ENCODE data around the gene ABCB8.
A peak's percentile ranks its signal among the peaks of the same experiment; 100 is the strongest.

The ABCB8 gene

DNA sequence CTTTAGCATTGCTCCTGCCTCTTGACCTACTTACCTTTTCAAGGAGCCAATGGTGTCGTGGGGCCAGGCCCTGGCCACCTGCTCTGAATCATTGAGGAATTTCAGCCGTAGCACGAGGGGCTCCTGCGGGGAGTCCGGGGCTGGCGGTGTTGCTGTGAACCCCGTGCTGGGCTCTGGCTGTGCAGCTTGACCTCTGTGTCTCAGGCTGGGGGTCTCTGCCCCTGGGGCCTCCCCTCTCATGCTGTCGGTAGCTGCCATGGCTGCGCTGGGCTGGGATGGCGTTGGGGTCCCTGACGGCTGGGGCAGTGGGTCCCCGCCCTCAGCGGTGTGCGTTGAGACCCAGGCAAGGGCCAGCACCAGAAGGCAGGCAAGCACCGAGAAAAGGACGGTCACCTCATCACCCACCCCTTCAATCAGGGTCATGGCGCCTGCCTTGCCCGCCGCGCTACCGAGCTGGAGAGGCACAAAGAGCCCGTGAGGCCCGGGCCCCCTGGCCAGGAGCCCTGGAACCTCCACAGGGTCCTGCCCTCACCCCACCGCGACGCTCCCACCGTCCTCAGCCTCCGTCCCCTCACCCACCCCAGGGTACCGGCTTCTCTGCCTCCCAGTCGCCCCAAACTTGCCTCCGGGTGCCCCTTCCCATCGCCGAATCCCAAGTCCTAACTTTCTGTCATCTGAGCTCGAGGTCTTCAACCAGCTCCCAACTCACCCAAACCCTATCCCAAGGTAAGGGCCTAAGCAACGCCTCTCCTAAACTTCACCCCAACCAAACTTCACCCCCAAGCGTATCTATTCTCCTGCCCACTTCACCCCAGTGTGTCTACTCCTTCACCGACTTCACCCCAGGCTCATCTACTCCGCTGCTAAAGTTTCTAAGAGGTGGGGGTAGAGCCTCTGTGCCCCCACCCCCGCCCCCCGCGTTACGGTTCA is 54.2 kb downstream of the ABCB8 start:
- peak overlapping the region; percentile 83 for H3K4me3 ChIP-seq (ENCODE audit: low read depth, low read length)
- no peak for DNase-seq (ENCODE audit: low read depth)
- TF ChIP-seq, protein P1, sequence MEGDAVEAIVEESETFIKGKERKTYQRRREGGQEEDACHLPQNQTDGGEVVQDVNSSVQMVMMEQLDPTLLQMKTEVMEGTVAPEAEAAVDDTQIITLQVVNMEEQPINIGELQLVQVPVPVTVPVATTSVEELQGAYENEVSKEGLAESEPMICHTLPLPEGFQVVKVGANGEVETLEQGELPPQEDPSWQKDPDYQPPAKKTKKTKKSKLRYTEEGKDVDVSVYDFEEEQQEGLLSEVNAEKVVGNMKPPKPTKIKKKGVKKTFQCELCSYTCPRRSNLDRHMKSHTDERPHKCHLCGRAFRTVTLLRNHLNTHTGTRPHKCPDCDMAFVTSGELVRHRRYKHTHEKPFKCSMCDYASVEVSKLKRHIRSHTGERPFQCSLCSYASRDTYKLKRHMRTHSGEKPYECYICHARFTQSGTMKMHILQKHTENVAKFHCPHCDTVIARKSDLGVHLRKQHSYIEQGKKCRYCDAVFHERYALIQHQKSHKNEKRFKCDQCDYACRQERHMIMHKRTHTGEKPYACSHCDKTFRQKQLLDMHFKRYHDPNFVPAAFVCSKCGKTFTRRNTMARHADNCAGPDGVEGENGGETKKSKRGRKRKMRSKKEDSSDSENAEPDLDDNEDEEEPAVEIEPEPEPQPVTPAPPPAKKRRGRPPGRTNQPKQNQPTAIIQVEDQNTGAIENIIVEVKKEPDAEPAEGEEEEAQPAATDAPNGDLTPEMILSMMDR (IDR thresholded peaks at IDR 0.05; ENCODE audit: control insufficient read depth, extremely low read depth, insufficient read depth): no peak

DNA sequence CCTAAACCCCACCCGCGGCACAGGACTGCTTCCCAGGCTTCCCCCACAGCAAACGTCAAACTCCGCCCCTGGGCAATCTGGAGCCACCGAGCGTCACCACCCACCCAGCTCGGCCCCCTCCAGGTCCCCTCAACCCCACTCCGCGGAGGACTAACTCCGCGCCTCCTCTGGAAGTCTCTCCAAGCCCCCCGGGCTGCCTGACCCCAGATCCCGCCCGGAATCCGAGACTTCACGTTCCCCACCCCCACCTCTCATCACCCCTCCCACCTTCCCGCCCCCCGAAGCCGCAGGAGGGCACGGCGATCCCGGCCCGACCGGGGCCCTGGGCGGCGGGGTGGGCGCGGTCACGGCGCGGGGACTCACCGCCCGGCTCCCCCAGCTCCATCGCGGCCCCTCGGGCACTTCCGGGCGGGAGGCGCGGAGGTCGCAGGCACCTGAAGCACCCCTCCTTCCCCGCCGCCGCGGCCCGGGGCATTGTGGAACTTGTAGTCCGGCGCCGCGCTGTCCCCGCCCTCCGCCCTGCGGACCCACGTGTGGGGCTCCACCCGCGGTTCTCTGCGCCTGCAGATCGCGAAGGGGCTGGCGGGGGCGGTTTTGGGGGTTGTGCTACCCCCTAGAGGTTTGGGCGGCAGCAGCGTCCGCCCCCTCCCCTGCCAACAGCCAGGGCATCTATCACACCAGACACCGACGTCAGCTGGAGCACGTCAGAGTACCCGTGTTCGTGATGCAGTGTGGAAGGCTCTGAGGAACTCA is 55.0 kb downstream of the ABCB8 start, which contains the start of gene TMUB1:
TSS of gene TMUB1 (minus strand) at position 423 of the 753 bp plus-strand sequence. CDS start 930 bp downstream, outside the sequence.
- DNase-seq (ENCODE audit: low read depth): no peak
- TF ChIP-seq, protein P1 (IDR thresholded peaks at IDR 0.05; ENCODE audit: control insufficient read depth, extremely low read depth, insufficient read depth): no peak
- H3K4me3 ChIP-seq (ENCODE audit: low read depth, low read length): peak within 1 kb of the TSS; percentile 83

DNA sequence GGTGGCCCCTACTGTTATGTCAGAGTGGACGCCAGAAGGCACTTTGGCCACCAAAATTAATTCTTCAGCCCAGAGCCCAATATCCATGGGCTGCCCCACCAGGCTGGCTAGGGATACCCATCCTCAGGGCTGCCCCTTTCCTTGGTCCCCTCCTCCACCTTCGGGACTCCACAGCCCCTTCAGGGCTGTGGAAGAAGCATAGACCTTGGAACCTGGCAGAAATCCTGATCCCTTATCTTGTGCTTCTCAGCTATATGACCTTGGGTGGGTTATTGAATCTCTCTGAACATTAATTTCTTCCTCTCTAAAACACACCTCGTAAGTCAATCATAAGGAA is 55.5 kb downstream of the ABCB8 start:
- TF ChIP-seq, protein P1 (IDR thresholded peaks at IDR 0.05; ENCODE audit: control insufficient read depth, extremely low read depth, insufficient read depth): no peak
- DNase-seq (ENCODE audit: low read depth): no peak
- H3K4me3 ChIP-seq (ENCODE audit: low read depth, low read length): peak overlapping the region; percentile 83

DNA sequence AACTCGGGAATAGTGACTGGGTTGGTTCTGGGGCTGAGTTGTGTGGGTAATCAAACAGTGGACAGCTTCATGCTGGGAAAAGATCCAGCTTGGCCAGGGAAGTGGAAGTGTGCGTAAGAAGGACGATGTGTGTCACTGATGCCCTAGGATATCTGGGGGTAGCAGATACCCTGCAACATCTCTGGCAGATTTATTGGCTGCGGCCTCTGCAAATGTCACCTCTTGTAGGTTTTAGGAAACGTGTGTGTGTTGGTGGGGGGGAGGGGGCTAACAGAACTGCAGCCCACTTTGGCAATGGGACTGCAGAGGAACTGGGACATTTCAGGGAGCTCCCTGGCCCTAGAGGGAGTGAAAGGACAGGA is 57.1 kb downstream of the ABCB8 start:
- TF ChIP-seq, protein P1 (IDR thresholded peaks at IDR 0.05; ENCODE audit: control insufficient read depth, extremely low read depth, insufficient read depth): no peak
- H3K4me3 ChIP-seq (ENCODE audit: low read depth, low read length): peak overlapping the region; percentile 38; the same call in 1 of the 2 replicates
- no peak for DNase-seq (ENCODE audit: low read depth)

DNA sequence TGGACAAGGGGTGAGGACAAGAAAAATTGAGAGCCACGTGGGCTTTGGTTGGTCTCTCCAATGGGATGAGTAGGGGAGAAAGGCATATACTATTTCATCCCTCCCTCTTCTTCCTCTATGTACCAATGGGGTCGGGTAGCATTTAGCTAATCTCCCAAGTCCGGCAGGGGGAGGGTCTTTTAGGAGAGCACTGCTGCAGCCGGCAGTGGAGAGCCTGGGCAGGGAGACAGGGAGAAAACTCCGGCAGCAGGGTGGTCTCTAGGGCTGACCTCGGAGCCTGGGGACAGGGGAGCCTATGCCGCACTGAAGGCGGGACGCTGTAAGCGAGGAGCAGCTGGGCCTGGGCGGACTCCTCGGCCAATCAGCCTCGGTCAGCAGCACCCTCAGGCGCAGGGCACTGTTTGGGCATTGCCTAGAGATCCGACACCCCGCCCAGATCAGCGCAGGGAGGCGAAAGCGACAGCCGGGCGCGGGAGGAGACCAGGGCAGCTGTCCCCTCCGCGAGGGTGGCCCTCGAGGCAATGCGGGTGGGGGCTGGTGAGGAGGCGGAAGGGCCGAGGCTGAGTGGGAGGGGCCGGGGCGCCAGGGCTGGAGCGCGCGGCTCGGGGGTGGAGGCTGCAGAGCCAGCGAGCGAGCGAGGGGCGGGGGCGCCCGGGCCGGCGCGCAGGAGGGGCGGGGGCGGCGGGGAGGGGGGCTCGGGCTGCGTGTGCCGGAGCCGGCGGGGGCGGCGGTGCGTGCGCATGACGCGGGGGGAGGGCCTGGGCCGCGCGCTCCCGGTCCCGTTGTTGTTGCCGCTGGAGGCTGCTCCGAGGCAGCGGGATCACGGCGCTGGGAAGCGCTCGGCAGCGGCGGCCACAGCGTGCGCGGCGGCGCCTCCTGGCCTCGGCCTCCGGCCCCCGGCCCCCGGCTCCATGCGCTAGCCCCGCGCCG is 57.7 kb downstream of the ABCB8 start, which contains the start of gene AGAP3:
TSS of gene AGAP3 (plus strand) at position 785 of the 930 bp plus-strand sequence. CDS start 267 bp downstream, outside the sequence.
- peak within 1 kb of the TSS; percentile 93 for H3K4me3 ChIP-seq (ENCODE audit: low read depth, low read length)
- TF ChIP-seq, protein P1 (IDR thresholded peaks at IDR 0.05; ENCODE audit: control insufficient read depth, extremely low read depth, insufficient read depth): no peak
- peak; percentile 76 for DNase-seq (ENCODE audit: low read depth)

DNA sequence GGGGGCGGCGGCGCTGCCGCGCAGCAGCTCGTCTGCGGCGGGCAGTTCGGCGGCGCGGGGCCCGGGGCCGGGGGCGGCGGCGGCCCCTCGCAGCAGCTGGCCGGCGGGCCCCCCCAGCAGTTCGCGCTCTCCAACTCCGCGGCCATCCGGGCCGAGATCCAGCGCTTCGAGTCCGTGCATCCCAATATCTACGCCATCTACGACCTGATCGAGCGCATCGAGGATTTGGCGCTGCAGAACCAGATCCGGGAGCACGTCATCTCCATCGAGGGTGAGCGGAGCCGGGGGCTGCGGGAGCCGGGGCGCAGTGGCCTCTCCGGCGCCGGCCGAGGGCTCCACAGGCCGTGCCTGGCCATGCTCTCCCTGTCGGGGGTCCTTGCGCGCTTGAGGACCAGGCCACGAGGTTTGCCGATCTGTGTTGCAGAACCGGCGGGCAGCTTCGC is 58.6 kb downstream of the ABCB8 start:
- TF ChIP-seq, protein P1 (IDR thresholded peaks at IDR 0.05; ENCODE audit: control insufficient read depth, extremely low read depth, insufficient read depth): no peak
- peak overlapping the region; percentile 93 for H3K4me3 ChIP-seq (ENCODE audit: low read depth, low read length)
- no peak for DNase-seq (ENCODE audit: low read depth)
